Neuronal stem cell (in vitro differentiated cells): ENCODE data around the gene PRICKLE2.

Experiments
- DNase-seq: peaks from one replicate; pipeline ENCODE4 v3.0.0-alpha.2; 2013; ENCODE audit warnings: low spot score
- H2AFZ ChIP-seq: one replicate; pipeline ENCODE4 v1.6.1; 2013; ENCODE audit warnings: mild to moderate bottlenecking, low read length, inconsistent platforms
- H2AK5ac ChIP-seq: 2 replicates; pipeline ENCODE4 v1.6.1; 2013; ENCODE audit warnings: low read depth, mild to moderate bottlenecking, inconsistent platforms, low read length, moderate library complexity, mixed read lengths
- H2BK120ac ChIP-seq: 2 replicates; pipeline ENCODE4 v1.6.1; 2013; ENCODE audit warnings: low read depth, mild to moderate bottlenecking, inconsistent platforms, low read length, moderate library complexity, mixed read lengths
- H2BK12ac ChIP-seq: one replicate; pipeline ENCODE4 v1.6.1; 2013; ENCODE audit warnings: low read length, inconsistent platforms
- H2BK15ac ChIP-seq: 2 replicates; pipeline ENCODE4 v1.6.1; 2013; ENCODE audit warnings: mild to moderate bottlenecking, low read length, inconsistent platforms, mixed read lengths
- H2BK5ac ChIP-seq: one replicate; pipeline ENCODE4 v1.6.1; 2013; ENCODE audit warnings: inconsistent platforms, mild to moderate bottlenecking, low read length, moderate library complexity
- H3K14ac ChIP-seq: one replicate; pipeline ENCODE4 v1.6.1; 2013; ENCODE audit warnings: low read length, inconsistent platforms
- H3K18ac ChIP-seq: 2 replicates; pipeline ENCODE4 v1.6.1; 2013; ENCODE audit warnings: low read length, inconsistent platforms
- H3K23ac ChIP-seq: 2 replicates; pipeline ENCODE4 v1.6.1; 2013; ENCODE audit warnings: low read depth, mild to moderate bottlenecking, mixed read lengths, low read length, inconsistent platforms; ENCODE audit not compliant: poor library complexity
- H3K27ac ChIP-seq: replicated peaks from 3 replicates; pipeline ENCODE4 v1.5.1; 2013; ENCODE audit warnings: low read length, inconsistent platforms
- H3K27me3 ChIP-seq, 3 experiments: 2 replicates each; pipeline ENCODE4 v1.6.1; 2013; ENCODE audit warnings: low read length in 3 of 3, mild to moderate bottlenecking in 2 of 3, inconsistent platforms in 1 of 3, low read depth in 1 of 3, mixed read lengths in 1 of 3, moderate library complexity in 1 of 3; ENCODE audit not compliant: control insufficient read depth in 3 of 3, insufficient read depth in 3 of 3
- H3K36me3 ChIP-seq, 2 donors: replicated peaks in 1 of 2; 2 replicates each; pipeline ENCODE4 v1.6.1; 2013; ENCODE audit warnings: low read length in 2 of 2; ENCODE audit not compliant: control insufficient read depth in 2 of 2, insufficient read depth in 2 of 2
- H3K4ac ChIP-seq: 2 replicates; pipeline ENCODE4 v1.6.1; 2013; ENCODE audit warnings: inconsistent platforms, mild to moderate bottlenecking, low read length, moderate library complexity
- H3K4me1 ChIP-seq, 2 donors: 1 replicate in 1 of 2; 2 replicates in 1 of 2; pipeline ENCODE4 v1.6.1; 2013; ENCODE audit warnings: low read length in 2 of 2, low read depth in 1 of 2; ENCODE audit not compliant: control insufficient read depth in 2 of 2, insufficient read depth in 1 of 2
- H3K4me2 ChIP-seq: one replicate; pipeline ENCODE4 v1.6.1; 2013; ENCODE audit warnings: mild to moderate bottlenecking, low read length, inconsistent platforms; ENCODE audit not compliant: insufficient read depth, poor library complexity, severe bottlenecking
- H3K4me3 ChIP-seq, 2 donors: 2 replicates each; pipeline ENCODE4 v1.5.1; 2013; ENCODE audit warnings: low read length in 2 of 2, mild to moderate bottlenecking in 2 of 2, inconsistent platforms in 1 of 2, moderate library complexity in 1 of 2
- H3K79me1 ChIP-seq: one replicate; pipeline ENCODE4 v1.6.1; 2013; ENCODE audit warnings: low read depth, mild to moderate bottlenecking, inconsistent platforms, low read length, moderate library complexity
- H3K9ac ChIP-seq: one replicate; pipeline ENCODE4 v1.6.1; 2013; ENCODE audit warnings: mild to moderate bottlenecking, low read depth, low read length, inconsistent platforms; ENCODE audit not compliant: poor library complexity
- H3K9me3 ChIP-seq, 2 donors: replicated peaks in 1 of 2; 2 replicates each; pipeline versions ENCODE3 to v1.6.1; 2013; ENCODE audit warnings: low read length in 2 of 2, mild to moderate bottlenecking in 2 of 2, inconsistent platforms in 1 of 2, low read depth in 1 of 2, mixed read lengths in 1 of 2, moderate library complexity in 1 of 2; ENCODE audit not compliant: control insufficient read depth in 2 of 2, insufficient read depth in 1 of 2
- H4K8ac ChIP-seq: one replicate; pipeline ENCODE4 v1.6.1; 2013; ENCODE audit warnings: low read depth, mild to moderate bottlenecking, inconsistent platforms, low read length, moderate library complexity
- H4K91ac ChIP-seq: one replicate; pipeline ENCODE4 v1.6.1; 2013; ENCODE audit warnings: low read length, low read depth, mild to moderate bottlenecking, inconsistent platforms; ENCODE audit not compliant: poor library complexity
- WGBS, 2 donors: extraction: QIAGEN DNeasy Blood & Tissue Kit; methylation state at CpG; one replicate each; pipeline ENCODE4 v1.1.7; 2013; ENCODE audit warnings: missing lambda C conversion rate in 2 of 2, mixed read lengths in 1 of 2; ENCODE audit not compliant: insufficient read length in 2 of 2, insufficient replicate concordance in 1 of 2; ENCODE audit errors: extremely low coverage in 2 of 2; 5-methylcytosine and 5-hydroxymethylcytosine counted together

PRICKLE2 gene

DNA sequence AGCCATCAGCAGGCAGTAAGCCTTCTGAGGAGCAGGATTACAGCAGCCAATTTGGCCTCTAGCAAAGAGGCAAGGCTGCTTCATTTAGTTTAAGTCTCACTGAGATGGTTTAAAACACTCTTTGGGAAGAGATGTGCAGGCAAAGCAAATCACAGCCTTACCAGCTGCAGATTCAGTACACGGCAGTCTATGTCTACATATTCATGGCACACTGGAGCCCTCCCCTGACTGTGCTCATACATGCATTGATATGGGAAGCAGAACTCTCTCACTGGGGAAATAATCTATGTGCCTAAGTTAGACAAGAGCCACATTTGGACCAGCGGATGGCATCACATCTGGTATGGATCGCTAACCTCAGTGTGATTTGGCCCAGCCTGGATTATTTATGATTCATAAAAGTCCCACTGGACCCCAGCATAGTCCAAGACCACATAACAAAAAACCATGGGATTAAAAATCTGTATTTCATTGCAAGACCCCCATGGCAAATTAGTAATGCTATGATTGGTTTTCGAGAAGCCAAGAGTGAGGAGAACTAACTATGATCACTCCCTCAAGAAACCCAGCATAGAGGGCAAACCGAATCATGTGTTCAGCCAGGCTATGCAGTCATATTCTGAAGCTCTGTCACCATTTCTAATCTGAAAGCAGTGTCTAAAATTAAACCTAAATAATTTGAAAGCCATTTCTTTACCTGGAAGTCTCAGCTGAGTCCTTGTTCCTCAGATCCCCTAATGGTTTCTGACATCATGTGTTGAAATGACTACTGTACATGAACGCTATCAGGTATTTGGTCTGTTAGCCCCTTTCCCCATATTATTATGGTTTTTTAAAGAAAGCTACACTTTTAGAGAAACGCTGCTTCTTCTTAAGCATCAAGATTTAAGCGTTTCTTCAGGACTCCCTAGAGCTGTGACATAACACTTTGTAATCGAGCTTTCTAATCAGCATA, 1.2 kb downstream of the PRICKLE2 start:
- Histone ChIP-seq H3K4ac (no peak overlapping the region), H3K36me3 (no peaks in the 10 kb centered on the region), H2BK15ac (no peak overlapping the region), H3K27me3 (no peaks in the 10 kb centered on the region), H3K27ac (no peak overlapping the region), H2AK5ac (no peak overlapping the region), H3K4me3 (peak overlapping the region in 1 of 2 donors; percentile 36), H2BK12ac (no peak overlapping the region), H3K14ac (no peak overlapping the region), H3K9me3 (no peaks in the 10 kb centered on the region), H3K79me1 (no peaks in the 10 kb centered on the region), H3K4me1 (peaks cover 25 to 40% of the 10 kb centered on the region in 2 donors), H2BK120ac (no peak overlapping the region), H2BK5ac (no peak overlapping the region), H3K18ac (peak overlapping the region; percentile 15), H4K8ac (no peak overlapping the region), H4K91ac (no peak overlapping the region), H3K23ac (no peak overlapping the region), H2AFZ (peak overlapping the region; percentile 81), H3K9ac (no peak overlapping the region), H3K4me2 (no peak overlapping the region)
- WGBS, 2 donors: no CpG with 5 or more reads among the region's 9 CpGs
- no peak for DNase-seq

DNA sequence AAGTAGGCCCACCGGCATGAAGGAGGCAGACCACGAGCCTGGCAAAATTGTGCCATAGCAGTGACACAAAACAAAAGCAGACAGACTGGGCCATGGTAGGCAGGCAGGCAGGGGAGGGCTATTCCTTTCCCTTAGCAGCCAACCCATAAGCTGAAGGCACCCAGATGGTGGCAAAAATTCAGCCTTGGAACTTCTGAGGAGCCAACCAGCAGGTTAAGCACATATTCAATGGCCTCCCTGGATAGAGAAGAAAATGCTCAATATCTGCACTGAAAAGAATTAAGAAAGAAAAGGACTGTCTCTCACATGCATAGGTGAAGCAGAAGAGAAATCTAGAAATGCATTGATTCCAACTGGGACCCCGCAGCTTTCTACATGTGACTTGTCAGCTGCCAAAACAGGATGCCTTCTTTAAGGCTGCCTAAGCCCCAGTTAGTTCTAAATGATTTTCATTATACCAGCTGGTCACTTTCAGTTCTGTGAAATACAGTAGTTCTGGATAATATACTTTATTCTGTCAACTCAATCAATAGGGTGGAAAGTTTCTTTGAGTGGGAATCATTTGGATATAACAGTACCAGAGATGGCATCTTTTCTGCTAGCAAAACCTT, 2.7 kb downstream of the PRICKLE2 start:
- Histone ChIP-seq H3K4ac (no peak overlapping the region), H3K18ac (no peak overlapping the region), H3K23ac (no peak overlapping the region), H2BK120ac (no peak overlapping the region), H3K14ac (no peak overlapping the region), H4K91ac (no peak overlapping the region), H3K9ac (no peak overlapping the region), H3K4me3 (no peak overlapping the region), H3K4me1 (peaks cover 25 to 43% of the 10 kb centered on the region in 2 donors), H3K9me3 (no peaks in the 10 kb centered on the region), H2BK12ac (no peak overlapping the region), H3K79me1 (no peaks in the 10 kb centered on the region), H2AK5ac (no peak overlapping the region), H3K4me2 (no peak overlapping the region), H3K27me3 (no peaks in the 10 kb centered on the region), H2AFZ (no peak overlapping the region), H4K8ac (no peak overlapping the region), H3K36me3 (no peaks in the 10 kb centered on the region), H3K27ac (no peak overlapping the region), H2BK15ac (no peak overlapping the region), H2BK5ac (no peak overlapping the region)
- no peak for DNase-seq
- WGBS, 2 donors: no CpG with 5 or more reads among the region's 3 CpGs

DNA sequence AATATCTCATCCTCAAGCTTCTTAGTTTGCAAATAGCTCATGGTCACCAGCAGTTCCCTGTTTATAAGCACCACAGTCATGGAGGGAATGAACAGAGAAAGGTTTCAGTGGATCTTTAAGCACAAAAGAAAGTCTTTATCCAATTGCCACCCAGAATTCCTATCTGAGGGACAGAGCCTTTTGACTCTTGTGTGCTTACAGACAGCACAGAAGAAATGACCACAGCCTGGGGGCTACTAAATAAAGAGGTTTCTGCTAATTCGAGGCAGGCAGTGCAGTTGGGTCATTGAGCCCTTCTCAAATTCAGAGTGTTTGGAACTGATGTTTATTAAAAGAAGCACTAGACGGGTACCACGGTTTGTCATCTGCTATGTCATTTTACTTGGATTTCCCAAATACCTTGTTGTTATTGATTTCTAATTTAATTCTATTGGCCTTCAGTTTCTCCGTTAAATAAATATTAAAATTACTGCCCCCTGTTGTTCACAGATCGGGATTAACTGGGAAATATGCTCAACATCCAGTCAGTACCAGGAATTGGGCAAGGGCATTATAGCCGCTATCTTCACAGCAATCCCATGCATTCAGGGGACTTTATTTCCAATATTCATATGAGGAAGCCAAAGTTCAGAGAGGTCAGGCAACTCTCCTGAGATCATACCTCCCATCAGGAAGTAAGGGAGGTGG, 3.6 kb downstream of the PRICKLE2 start:
- no peak overlapping the region for H2AK5ac ChIP-seq
- no peak overlapping the region for H2BK12ac ChIP-seq
- H4K8ac ChIP-seq: no peak overlapping the region
- H3K4me2 ChIP-seq: no peak overlapping the region
- H3K9me3 ChIP-seq: no peaks in the 10 kb centered on the region
- no peaks in the 10 kb centered on the region for H3K36me3 ChIP-seq
- WGBS, 2 donors: no CpG with 5 or more reads among the region's 6 CpGs
- H2BK15ac ChIP-seq: no peak overlapping the region
- H2AFZ ChIP-seq: peak overlapping the region; percentile 53
- no peaks in the 10 kb centered on the region for H3K27me3 ChIP-seq
- H3K4me3 ChIP-seq: no peak overlapping the region
- H3K18ac ChIP-seq: no peak overlapping the region
- no peak overlapping the region for H2BK5ac ChIP-seq
- no peak overlapping the region for H3K4ac ChIP-seq
- H3K23ac ChIP-seq: no peak overlapping the region
- H3K4me1 ChIP-seq: peaks cover 29 to 46% of the 10 kb centered on the region in 2 donors
- H3K9ac ChIP-seq: no peak overlapping the region
- H2BK120ac ChIP-seq: no peak overlapping the region
- no peaks in the 10 kb centered on the region for H3K79me1 ChIP-seq
- no peak overlapping the region for H3K27ac ChIP-seq
- no peak overlapping the region for H4K91ac ChIP-seq
- H3K14ac ChIP-seq: no peak overlapping the region
- no peak for DNase-seq
